ENCODE data around the gene MSI2.

MSI2 gene

DNA sequence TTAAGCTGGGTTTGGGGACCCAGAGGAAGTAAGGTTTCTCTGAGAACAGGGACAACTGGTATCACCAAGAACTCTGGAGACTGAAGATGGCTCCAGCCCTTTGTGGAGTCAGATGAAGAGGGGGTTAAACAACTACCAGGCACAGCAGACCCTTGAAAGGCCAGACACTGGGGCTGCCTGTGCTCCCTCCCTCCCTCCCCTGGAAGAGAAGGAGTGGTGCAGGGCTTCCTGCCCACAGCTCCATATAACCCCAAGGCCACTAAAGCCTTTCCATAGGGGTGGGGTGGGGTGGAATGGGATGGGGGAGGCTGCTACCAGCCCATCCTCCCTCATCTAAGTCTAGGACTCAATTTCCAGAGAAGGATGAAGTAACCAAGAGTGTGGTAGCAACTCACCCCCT is 422.1 kb downstream of the MSI2 start:
- DNase-seq: no peak

DNA sequence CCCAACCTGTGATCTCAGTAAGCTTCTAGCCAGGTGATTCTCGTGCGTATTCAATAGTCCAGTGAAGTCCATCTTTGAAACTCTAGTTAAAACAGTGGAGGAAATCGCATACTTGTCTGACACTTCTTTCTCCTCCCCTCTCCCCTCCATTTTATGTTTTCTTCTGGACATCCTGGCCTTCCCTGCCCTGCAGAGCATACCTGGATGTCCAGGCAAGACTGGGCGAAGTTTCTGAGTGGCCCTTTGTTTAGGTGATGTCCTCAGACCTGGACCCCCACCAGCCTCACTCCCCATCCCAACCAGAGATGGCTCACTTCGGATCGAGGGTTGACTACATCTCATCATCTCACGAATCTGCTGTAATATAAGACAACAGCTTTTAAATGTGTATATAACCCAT is 423.0 kb downstream of the MSI2 start:
- no peak for DNase-seq

DNA sequence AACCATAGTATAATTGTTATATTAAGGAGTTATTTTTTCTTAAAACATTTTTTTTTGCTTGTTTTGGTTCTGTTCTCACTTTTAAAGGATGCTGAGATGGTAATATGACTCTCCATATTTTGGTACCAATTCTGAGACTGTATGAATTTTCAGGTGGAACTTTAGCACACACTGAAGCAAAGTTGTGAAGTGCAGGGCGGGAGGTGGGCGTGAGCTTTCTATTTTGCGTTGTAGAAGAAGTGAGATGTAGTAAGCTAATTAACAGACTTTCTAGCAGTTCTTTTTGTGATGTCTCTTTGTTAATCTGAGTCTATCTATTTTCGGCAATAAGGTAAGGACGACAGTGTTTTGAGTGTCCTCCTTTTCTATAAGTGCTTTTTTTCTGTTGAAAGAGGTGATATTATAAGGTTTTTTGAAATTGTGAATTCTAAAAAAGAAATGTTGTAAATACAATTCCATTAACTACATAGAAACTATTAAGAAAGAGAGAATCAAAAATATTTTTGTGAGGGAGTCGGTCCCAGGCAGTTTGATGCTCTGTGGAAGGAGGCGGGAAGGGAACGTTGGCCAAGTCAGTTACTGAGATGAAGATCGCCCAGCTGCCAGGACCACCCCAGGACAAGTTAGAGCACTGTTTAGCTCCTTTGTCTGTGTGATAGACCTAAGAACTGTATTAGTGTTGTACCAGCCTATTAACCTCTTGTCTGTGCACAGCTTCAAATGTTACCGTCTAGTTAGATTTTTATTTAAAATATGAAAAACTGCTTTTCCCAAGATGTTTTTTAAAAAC is 423.8 kb downstream of the MSI2 start:
- DNase-seq: no peak

DNA sequence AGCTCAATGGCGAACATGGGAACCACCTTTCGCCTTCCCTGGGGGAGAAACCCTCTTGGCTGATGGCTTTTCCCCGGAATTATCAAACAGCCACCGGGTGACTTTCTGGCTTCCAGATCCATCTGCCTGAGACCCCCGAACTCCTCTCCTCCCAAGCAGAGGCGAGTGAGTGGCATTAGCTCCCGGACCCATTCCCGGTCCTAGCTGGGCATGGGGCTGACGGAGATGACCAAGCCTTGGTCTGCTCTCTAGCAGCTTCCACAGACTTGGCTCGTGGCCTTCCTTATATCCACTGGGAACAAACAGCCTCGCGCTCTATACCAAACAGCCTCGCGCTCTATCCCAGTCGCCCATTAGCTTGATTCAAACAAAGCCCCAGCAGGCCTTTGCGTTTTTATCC is 426.4 kb downstream of the MSI2 start:
- no peak for DNase-seq

DNA sequence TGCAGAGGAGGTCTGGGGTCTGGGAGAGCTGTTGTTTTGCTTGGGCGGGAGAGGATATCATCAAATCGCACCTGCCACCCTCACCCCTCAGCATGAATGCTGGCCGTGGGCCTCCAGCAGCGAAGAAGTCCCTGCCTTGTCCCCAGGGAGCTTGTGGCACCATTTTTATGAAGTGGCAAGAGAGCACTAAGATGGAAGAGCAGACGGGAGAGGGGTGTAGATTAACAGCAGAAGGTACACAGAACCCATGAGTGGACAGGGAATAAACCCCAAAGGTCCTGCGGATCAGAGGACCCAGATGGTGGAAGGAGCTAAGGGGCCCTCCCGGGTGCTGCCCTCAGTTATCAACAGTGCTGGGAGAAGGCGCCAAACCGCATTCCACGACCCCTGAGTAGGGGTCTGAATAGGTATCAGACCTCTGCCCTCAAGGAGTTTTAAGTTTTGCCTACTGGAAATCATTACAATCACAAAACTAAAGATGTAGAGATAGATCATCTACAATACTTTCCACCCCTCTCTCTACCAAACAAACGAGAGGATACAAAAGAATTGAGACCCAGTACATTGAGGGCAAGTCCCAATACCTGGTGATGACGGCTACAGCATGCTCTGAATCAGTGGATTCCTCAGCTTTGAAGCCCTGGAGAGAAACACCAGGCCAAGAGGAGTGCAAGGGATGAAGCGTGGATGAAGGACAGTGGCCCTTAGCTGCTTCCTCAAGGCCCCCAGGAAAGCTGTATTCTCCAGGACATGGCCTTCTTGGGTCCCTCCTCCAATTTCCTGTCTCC is 428.6 kb downstream of the MSI2 start:
- DNase-seq: no peak

DNA sequence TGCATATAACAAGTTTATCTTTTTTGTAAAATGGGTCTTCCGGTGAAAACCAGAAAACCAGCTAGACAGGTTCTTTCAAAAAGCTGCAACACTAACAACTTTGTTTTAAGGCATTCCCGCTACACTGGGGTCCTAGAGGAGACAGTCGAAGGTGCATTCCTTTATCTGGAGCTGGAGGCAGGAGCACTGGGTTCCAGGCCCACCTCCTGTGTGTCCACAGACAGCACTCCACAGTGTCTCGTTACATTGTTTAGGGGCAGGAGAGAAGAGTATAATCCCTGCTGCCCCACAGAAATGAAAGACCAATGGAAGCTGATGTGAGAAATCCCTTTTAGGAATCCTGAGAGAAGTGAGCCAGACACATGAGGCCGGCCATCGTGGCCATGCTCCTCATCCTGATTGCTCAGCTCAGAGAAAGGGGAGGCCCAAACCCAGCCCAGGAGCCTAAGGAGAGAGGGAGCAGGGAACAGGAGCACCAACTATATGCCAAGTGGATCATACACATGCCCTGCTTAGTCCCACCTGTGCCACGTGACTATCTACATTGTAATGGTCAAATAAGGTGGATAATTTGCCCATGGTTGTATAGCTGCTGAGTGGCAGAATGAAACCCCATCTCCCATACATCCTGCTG is 429.3 kb downstream of the MSI2 start:
- DNase-seq: no peak

DNA sequence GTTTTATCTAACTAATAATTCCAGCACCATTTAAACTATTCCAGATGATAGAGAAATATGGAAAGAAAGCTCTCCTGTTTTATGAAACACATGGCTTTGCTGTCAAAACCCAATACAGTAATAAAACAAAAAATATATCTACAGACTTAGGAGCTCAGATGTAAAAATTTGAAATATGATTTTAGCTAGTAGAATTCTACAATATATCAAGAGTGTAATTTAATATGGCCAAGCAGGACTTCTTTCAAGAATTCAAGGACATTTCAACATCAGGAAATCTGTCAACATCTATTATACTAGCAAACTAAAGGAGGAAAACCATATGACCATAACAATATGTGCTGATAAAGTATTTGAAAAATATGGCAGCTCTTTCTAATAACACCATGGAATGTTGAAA is 431.3 kb downstream of the MSI2 start:
- DNase-seq: no peak

DNA sequence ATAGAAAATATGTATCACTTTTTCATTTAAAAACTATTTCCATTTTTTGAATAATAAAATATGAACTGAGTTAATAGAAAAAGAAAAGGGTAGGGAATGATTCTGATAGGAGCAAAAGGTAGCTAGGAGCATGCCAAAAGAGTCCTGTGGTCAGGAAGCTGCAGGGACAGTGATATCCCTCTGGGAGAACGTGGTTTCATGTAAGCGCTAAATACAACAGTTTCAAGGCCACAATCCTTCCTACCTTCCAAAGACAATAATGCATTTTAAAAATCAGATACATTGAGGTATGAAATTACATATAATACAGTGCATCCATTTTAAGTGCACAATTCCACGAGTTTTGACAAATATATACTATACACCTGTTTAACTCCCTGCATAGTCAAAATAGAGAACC is 432.9 kb downstream of the MSI2 start:
- no peak for DNase-seq

DNA sequence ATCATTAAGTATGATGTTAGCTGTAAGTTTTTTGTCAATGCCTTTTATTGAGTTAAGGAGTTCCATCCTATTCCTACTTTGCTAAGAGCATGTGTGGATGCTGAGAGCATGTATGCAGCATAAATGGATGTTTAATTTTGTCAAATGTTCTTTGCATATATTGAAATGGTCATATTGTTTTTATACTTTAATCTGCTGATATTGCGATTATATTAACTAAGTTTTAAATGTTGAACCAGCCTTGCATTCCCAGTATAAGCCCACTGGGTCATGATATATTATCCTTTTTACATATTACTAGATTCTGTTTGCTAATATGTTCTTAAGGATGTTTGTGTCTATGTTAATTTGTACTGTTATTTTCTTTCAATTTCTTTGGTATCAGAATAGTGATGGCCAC is 435.6 kb downstream of the MSI2 start:
- DNase-seq: no peak

DNA sequence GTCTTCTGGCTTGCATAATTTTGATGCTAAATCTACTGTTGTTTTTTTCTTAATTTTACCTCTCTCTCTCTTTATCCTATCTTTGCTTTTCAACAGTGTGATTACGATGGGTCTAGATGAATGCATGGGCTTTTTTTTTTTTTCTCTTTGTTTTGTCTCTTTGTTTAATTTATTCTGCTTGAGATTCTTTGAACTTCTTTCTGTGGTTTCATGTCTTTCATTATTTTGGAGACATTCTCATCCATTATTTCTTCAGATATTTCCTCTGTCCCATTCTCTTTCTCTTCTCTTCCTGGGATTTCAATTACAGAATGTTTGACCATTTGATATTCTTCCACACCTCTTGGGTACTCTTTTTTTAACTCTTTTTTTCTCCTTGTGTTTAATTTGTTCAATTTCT is 436.4 kb downstream of the MSI2 start:
- DNase-seq: no peak

DNA sequence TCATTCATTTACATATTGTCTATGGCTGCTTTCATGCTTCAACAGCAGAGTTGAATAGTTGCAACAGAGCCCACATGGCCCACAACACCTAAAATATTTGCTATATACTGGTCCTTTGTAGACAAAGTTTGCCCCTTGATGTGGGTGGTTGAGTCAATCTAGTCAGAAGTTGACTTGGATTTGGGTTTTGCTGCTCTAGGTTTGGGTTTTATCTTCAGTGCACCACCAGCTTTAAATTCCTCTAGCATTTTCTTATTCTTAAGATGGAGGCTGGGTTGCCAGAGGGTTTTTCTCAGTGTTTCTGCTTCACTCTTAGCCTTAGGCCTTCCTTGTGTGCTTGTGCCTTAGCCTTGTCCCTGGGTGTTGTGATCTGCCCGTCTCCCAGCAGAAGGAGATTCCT is 437.7 kb downstream of the MSI2 start:
- DNase-seq: no peak

DNA sequence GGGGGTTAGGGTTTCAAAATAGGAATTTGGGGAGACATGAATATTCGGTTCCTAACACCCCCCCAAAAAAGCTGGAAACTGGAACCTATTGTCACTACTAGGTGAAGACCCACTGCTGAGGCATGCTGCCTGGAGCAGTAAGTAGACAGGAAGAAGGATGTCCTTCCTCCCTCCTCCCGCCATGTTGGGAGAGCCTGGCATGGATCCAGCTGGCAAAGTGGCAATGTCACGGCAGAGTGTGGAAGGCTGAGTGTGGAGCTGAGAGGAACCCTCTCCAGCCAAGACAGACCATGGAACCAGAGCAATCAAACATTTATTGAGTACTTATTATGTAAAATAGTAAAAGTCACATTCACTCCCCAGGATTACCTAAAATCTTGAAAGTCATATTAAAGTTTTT is 439.7 kb downstream of the MSI2 start:
- DNase-seq: no peak

DNA sequence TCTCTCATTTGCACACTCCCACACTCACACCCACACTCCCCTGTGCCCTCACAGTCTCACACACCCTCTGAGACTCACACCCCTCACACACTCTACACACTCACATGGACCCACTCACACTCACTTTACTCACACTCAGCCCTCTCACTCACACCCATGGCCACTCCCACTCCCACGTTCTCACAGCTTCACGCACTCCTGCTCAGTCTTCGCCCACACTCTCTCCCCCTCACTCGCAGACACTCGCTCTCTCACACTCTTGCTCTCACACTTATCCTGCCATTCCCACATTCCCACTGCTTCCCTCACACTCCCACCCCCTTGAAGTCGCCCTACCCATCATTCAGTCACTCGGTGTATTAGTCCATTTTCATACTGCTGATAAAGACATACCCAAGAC is 440.9 kb downstream of the MSI2 start:
- no peak for DNase-seq

DNA sequence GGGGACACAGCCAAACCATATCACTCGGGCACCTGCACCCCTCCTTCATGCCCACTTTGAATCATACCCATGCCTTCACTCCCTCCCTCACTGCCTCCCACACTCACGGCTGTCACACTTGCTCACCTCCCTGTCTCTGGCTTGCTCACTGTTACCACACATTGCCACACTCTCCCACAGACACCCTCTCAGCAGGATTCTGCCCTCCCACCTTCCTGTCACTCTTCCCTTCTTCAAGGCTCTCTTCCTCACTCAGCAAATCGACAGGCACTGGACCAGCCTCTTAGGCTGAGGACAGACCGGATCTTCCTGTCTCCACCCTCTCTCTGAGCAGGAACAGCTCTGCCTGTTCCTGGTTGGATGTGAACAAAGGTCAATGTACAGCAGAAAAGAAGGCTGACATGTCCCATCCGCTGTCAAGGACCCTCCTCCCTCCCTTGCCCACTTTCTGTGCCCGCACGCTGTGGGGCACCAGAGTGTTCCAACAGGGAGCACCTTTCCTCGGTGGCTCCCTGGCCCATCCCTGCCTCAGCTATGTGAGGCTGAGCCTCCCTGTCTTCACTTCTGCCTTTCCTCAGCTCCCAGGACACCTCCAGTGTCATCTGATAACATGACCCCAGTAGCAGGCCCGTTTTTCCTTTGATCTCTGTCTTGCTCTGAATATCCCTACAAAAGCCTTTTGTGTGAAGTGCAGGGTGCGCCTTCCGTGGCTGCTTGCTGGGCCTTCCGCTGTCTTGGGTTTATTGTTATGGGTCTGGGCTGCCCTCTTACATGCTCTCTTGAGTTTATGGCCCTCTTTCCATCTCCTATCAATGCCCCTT is 441.8 kb downstream of the MSI2 start:
- no peak for DNase-seq

DNA sequence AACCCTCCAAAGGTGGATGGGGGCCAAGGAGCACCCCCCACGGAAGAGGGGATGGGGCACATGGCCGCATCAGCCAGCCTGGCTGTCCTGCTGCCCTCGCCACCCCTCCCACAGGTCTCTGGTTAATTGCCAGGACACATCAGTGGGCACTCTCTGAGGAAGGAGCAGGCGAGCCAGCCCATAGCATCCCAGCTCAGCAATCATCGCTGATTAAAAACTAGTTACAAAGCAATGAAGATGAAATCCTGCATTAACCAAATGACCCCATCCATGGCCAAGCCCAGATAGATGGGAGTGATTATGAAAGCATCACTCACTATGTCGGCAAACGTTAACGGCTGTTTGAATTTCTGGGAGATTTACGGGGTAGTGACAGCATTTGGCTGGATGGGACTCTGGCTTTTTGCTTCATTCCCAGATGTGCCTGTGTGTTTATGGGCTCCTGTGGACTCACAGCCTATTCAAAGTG is 443.5 kb downstream of the MSI2 start:
- no peak for DNase-seq

DNA sequence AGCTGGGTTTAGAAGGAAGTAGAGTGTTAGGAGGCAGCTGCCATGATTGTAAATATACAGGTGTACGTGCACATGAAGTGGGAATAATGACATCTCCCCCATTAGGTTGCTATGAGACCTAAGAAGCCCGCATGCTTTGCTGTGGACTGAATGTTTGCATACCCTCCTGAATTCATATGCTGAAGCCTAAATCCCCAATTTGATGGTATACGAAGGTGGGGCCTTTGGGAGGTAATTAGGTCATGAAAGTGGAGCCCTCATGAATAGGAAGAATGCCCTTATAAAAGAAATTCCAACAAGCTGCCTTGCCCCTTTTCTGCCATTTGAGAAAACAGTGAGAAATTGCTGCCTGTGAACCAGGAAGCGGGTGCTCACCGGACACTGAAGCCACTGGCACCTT is 444.8 kb downstream of the MSI2 start:
- DNase-seq: no peak

DNA sequence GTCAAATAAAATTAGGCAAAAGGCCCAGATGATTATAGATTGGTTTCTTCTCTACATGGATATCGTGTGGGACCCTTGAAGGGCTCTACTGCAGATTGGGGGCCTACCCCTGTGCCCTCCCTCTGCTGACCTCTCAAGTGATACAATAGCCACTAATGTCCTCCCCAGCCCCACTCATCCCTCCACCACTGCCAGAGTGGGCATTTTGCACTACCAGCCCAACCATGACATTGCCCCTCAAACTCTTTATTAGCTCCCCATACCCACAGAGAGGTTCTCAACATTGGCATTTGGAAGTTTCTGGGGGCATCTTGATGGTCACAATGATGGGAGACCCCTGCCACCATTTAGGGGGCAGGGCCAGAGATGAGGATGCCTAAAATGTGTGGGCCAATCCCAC is 446.9 kb downstream of the MSI2 start:
- DNase-seq: no peak

DNA sequence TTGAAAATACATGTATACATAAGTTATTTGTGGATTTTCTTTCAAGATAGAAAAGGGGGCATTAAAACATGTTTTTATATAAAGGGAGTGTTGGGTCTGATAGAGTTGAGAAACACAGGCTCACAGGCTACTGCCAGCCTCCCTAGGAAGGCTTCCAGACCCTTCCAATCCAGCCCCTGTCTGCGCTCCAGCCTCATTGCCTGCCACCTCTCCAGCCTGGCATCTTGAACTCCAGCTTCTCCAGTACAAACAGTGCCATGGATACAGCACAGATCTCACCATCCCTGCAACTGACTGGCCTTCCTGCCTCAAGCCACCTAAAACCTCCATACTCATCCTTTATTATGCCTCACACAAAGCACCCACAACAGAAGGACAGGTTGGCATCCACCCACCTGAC is 448.1 kb downstream of the MSI2 start:
- DNase-seq: no peak

DNA sequence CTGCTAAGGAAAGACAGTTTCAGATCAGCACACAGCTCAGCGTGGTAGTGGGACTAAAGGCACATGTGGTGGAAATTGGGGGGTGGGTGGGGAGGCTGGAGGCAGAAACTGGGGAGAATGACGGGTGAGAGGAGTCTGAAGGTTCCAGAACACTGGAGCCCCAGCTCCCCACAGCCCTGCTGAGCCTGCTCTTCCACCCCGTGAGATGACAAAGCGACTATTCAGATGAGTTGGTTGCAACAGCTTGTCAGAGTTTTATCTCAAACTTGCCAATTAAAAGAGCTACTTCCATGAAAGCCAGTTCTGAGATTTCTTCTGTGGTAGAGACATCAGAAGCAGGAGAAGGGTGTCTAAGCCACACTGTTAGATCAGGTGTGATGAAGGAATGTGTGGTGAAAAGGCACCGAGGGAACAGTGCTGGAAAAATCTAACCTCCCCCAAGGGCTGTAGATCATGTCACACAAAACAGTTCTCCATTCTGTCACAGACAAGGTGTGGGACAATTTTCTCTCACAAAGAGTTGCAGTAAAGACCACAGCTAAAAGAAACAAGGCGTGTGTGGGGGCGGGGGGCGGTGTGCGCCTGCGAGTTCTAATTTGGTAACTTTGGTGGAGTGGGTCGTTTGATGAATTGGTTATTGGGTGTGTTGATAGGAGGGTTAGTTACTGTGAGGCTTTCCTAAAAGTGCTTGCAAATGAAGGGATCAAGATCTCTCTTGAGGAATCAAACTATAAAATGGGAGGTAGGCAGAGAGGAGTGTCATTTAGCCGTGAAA is 449.8 kb downstream of the MSI2 start:
- no peak for DNase-seq

DNA sequence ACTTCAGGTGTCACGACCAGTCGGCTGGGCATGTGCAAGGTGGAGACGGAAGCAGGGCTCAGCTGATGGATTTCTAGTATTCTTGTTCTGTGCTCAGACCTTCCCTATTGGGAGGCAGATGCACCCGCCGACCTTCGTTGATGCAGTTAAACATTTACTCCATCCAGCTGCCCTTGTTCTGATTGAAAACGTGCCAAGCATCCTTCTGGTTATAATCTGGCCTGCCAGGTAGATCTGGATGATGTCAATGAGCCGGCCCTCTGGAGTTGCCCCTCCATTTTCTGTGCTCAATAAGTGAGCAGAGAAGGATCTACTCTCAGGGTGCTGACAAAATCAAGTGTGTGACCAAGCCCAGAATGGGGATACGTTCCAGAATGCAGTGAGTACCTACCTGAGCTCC is 450.4 kb downstream of the MSI2 start:
- no peak for DNase-seq

DNA sequence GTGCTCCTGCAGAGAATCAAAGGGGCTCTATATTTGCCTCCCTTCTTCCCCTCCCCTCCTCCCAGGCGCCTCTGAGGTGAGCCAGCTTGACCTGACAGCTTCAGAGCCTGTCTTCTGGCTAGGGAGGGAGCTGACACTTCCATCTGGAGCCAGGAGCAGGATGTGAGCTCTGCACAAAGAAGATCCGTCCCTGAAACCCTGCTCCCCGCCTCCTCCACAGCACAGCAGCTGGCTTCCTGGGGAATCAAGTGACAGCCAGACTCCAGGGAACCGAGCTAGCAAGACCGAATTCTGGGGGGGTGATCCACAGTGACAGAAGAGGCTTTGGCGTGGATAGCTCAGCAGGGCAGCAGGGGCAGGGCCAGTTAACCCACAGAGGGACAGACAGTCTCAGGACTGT is 451.6 kb downstream of the MSI2 start:
- peak; percentile 21 to 40 for DNase-seq

DNA sequence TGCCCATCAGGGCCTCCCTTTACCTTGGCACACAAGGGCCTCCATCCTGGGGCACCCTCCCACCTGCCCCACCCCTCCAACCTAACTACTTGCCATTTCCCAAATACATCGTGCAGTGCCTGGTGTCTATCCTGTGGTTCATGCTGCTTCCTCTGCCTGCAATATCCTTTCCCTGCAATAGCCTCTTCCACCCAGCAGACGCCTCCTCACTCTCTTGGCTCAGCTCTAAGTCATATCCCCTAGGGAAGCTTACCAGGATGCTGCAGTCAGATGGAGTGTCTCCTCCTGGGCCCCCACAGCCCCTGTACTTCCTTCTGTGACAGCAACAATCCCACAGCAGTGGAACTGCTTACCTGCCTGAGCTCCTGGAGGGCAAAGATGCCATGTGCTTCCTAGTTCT is 452.1 kb downstream of the MSI2 start:
- peak; percentile 53 for DNase-seq

All from Kasumi-1 (cell line).